Motor neuron (in vitro differentiated cells): Measurements from ENCODE around the gene RAI14. TPM values are rescaled to one million over a fixed set of nuclear protein-coding genes. Genes with fewer than 3 reads are reported as not detected.
A peak's percentile ranks its signal among the peaks of the same experiment; 100 is the strongest.
"Not testable (repeated sequence)": the region's sequence is repeated elsewhere in the genome, so short reads cannot be mapped to it uniquely, and the experiment has no call there.

Experiments used
- ATAC-seq, 8 experiments: fragments of 200-7000 bp; cut with Tn5 transposase; replicated peaks in 6 of 8; 2 replicates each; pipeline ENCODE4 v1.8.0; 2021; ENCODE audit warnings: mild to moderate bottlenecking in 8 of 8, moderate library complexity in 8 of 8
- H3K27ac ChIP-seq, 2 donors: fragments of 250-450 bp; sonication (Bioruptor Pico); 2 replicates each; pipeline ENCODE4 v1.9.0; 2021; ENCODE audit warnings: antibody characterized with exemption in 2 of 2, mild to moderate bottlenecking in 2 of 2, moderate library complexity in 1 of 2
- H3K4me1 ChIP-seq, 2 donors: fragments of 250-450 bp; sonication (Bioruptor Pico); replicated peaks in 1 of 2; 2 replicates each; pipeline ENCODE4 v1.6.1; 2021; ENCODE audit warnings: antibody characterized with exemption in 2 of 2, mild to moderate bottlenecking in 2 of 2, moderate library complexity in 1 of 2
- H3K4me3 ChIP-seq, 5 donors: fragments of 250-450 bp; sonication (Bioruptor Pico); 2 replicates each; pipeline ENCODE4 v1.9.0; 2021; ENCODE audit warnings: antibody characterized with exemption in 5 of 5, mild to moderate bottlenecking in 5 of 5, moderate library complexity in 4 of 5
- WGBS, 10 experiments: fragments of 450-650 bp; shearing (Covaris generic); methylation state at CpG; one replicate each; pipeline ENCODE4 v1.0.0; 2022; 5-methylcytosine and 5-hydroxymethylcytosine counted together
- in situ Hi-C, 9 experiments: fragments of 400-800 bp; cut with MboI; loops; one replicate each; pipeline ENCODE4 v1.15.0; 2021; ENCODE audit warnings: low sequenced_read_pairs in 9 of 9, low pct_unique_long_range_greater_than_20kb in 2 of 9; ENCODE audit not compliant: unreplicated experiment in 9 of 9
- total RNA-seq, 8 experiments: library from RNA; unstranded; fragments of 300-600 nt; gene quantifications; 2 replicates each; pipeline versions ENCODE4 v1.2.3 to v1.2.4, GENCODE V29; 2022

The RAI14 gene
- total RNA-seq, 8 experiments from 2014 or later = 21.5 to 203 (median 88.2) TPM

- in situ Hi-C loops = no loop called here
- peak overlapping the region; percentile 12 to 66 for H3K27ac ChIP-seq
- H3K4me1 ChIP-seq = peaks cover 20 to 29% of the 10 kb centered on the region in 2 donors
- no peak overlapping the region for H3K4me3 ChIP-seq
- ATAC-seq = peak in 5 of 8 experiments; percentile 64 to 89 (median 70)
- WGBS, 10 experiments = 28 to 93% (median 54%) methylated on average over 2 to 15 of the region's 20 CpGs
These were observed 100.9 kb downstream of the RAI14 start for GRCh38 chr5:34756781-34757624.

GRCh38 chr5:34758514-34758913, 102.4 kb downstream of the RAI14 start:
- Histone ChIP-seq H3K4me1 (peaks cover 16 to 25% of the 10 kb centered on the region in 2 donors), H3K4me3 (no peak overlapping the region), H3K27ac (no peak overlapping the region)
- no peak for ATAC-seq
- in situ Hi-C loops = no loop called here
- 83 to 100% (median 100%) methylated on average over 1 to 2 of the region's 3 CpGs; no CpG with 5 or more reads in 4 of the 10 experiments for WGBS, 10 experiments

- H3K27ac ChIP-seq, in situ Hi-C loops, H3K4me3 ChIP-seq, ATAC-seq: not testable (repeated sequence)
- H3K4me1 ChIP-seq = peaks cover 16 to 25% of the 10 kb centered on the region in 2 donors
- 50 to 93% (median 65%) methylated on average over 2 to 4 of the region's 5 CpGs; no CpG with 5 or more reads in 5 of the 10 experiments for WGBS, 10 experiments
These were observed 103.1 kb downstream of the RAI14 start for GRCh38 chr5:34759213-34759612.

- Histone ChIP-seq H3K4me3 (no peak overlapping the region), H3K4me1 (no peaks in the 10 kb centered on the region), H3K27ac (no peak overlapping the region)
- in situ Hi-C loops = no loop called here
- 80 to 100% (median 100%) methylated on average over 1 of the region's 1 CpG; no CpG with 5 or more reads in 4 of the 10 experiments for WGBS, 10 experiments
- no peak for ATAC-seq
These were observed 109.5 kb downstream of the RAI14 start for GRCh38 chr5:34765662-34766061.

- WGBS, 10 experiments = 80 to 100% (median 100%) methylated on average over 1 to 3 of the region's 7 CpGs; no CpG with 5 or more reads in 7 of the 10 experiments
- Histone ChIP-seq H3K27ac (no peak overlapping the region), H3K4me1 (no peaks in the 10 kb centered on the region), H3K4me3 (no peak overlapping the region)
- in situ Hi-C loops = no loop called here
- no peak for ATAC-seq
These were observed 111.1 kb downstream of the RAI14 start for GRCh38 chr5:34767180-34767579.

- no peak for ATAC-seq
- in situ Hi-C loops = no loop called here
- 93 to 100% (median 96%) methylated on average over 2 to 4 of the region's 4 CpGs; no CpG with 5 or more reads in 1 of the 10 experiments for WGBS, 10 experiments
- no peak overlapping the region for H3K4me3 ChIP-seq
- no peaks in the 10 kb centered on the region for H3K4me1 ChIP-seq
- no peak overlapping the region for H3K27ac ChIP-seq
These were observed 114.4 kb downstream of the RAI14 start for GRCh38 chr5:34770486-34770885.

GRCh38 chr5:34771076-34771475, 114.9 kb downstream of the RAI14 start:
- ATAC-seq = no peak
- 16 to 100% (median 68%) methylated on average over 1 to 4 of the region's 5 CpGs for WGBS, 10 experiments

GRCh38 chr5:34772267-34773098, 116.4 kb downstream of the RAI14 start:
- H3K4me1 ChIP-seq = no peaks in the 10 kb centered on the region
- ATAC-seq = peak in 1 of 8 experiments; percentile 89
- 50 to 100% (median 81%) methylated on average over 1 to 4 of the region's 4 CpGs for WGBS, 10 experiments
- H3K4me3 ChIP-seq = no peak overlapping the region
- in situ Hi-C loops = no loop called here
- no peak overlapping the region for H3K27ac ChIP-seq

More at GRCh38 chr5:34771076-34771475, 114.9 kb downstream of the RAI14 start:
- in situ Hi-C loops = no loop called here
- Histone ChIP-seq H3K4me3 (no peak overlapping the region), H3K4me1 (no peaks in the 10 kb centered on the region), H3K27ac (no peak overlapping the region)

GRCh38 chr5:34774139-34774538, 118.0 kb downstream of the RAI14 start:
- WGBS, 10 experiments = 79 to 100% (median 100%) methylated on average over 1 to 2 of the region's 2 CpGs; no CpG with 5 or more reads in 3 of the 10 experiments
- in situ Hi-C loops = no loop called here
- Histone ChIP-seq H3K4me3 (no peak overlapping the region), H3K27ac (no peak overlapping the region), H3K4me1 (no peaks in the 10 kb centered on the region)
- ATAC-seq = no peak

- H3K4me3 ChIP-seq, H3K27ac ChIP-seq, ATAC-seq, H3K4me1 ChIP-seq, in situ Hi-C loops: not testable (repeated sequence)
- 83 to 100% (median 94%) methylated on average over 1 of the region's 1 CpG; no CpG with 5 or more reads in 2 of the 10 experiments for WGBS, 10 experiments
These were observed 118.5 kb downstream of the RAI14 start for GRCh38 chr5:34774678-34775077.

- Histone ChIP-seq H3K4me3 (no peak overlapping the region), H3K4me1 (no peaks in the 10 kb centered on the region), H3K27ac (no peak overlapping the region)
- WGBS, 10 experiments = 75 to 100% (median 92%) methylated on average over 1 of the region's 1 CpG; no CpG with 5 or more reads in 1 of the 10 experiments
- ATAC-seq = no peak
- in situ Hi-C loops = no loop called here
These were observed 119.8 kb downstream of the RAI14 start for GRCh38 chr5:34775886-34776285.

GRCh38 chr5:34778091-34778850, 122.1 kb downstream of the RAI14 start:
- H3K27ac ChIP-seq = no peak overlapping the region
- 80 to 100% (median 94%) methylated on average over 1 to 6 of the region's 8 CpGs; no CpG with 5 or more reads in 1 of the 10 experiments for WGBS, 10 experiments
- H3K4me1 ChIP-seq = no peaks in the 10 kb centered on the region
- no peak overlapping the region for H3K4me3 ChIP-seq
- no peak for ATAC-seq
- in situ Hi-C loops = no loop called here
